Measurements from ENCODE around the gene NTSR1.

DNA sequence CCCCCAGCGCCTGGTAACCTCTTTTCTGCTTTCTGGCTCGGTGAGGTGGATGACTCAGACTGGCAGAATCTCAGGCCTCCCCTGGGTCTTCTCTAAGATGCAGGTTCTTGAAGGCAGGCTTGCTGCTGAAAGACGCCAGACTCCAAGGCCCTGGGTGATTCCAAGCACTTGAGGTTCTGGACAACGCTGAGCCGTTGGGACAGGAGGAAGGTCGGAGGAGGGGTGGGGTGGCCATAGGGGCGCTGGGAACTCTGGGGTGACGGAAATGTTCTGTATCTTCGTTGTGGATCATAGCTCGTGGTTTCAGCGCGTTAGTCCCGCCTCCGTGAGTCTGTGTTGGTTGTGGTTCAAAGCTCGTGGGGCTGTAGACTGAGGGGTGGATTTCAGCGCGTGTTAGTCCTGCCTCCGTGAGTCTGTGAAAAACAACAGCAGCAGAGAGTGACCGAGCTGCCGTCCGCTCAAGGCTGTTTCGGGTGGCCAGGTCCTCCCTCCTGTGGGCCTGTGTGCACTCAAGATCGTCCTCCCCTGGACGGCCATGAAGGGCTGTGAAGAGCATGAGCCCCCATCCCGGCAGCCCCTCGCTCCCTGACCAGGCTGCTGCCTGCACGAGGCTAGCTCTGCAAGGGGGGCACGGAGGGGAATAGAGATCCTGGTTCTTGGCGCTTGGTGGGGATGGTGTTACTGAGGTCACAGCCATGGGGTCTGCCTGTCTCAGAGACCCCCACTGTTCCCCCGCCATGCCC is 7.7 kb downstream of the NTSR1 start:
- no peak for TF ChIP-seq POLR2A (IDR thresholded peaks at IDR 0.05)
- TF ChIP-seq, protein P1, sequence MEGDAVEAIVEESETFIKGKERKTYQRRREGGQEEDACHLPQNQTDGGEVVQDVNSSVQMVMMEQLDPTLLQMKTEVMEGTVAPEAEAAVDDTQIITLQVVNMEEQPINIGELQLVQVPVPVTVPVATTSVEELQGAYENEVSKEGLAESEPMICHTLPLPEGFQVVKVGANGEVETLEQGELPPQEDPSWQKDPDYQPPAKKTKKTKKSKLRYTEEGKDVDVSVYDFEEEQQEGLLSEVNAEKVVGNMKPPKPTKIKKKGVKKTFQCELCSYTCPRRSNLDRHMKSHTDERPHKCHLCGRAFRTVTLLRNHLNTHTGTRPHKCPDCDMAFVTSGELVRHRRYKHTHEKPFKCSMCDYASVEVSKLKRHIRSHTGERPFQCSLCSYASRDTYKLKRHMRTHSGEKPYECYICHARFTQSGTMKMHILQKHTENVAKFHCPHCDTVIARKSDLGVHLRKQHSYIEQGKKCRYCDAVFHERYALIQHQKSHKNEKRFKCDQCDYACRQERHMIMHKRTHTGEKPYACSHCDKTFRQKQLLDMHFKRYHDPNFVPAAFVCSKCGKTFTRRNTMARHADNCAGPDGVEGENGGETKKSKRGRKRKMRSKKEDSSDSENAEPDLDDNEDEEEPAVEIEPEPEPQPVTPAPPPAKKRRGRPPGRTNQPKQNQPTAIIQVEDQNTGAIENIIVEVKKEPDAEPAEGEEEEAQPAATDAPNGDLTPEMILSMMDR (IDR thresholded peaks at IDR 0.05), result no peak
